Measurements from ENCODE around the gene LARP4. TPM values are rescaled to one million over a fixed set of nuclear protein-coding genes. Genes with fewer than 3 reads are reported as not detected.

LARP4 gene
- total RNA-seq, 2 donors from 2014 or later, result 21.5 to 24.4 TPM

GRCh38 chr12:50529345-50529744, 128.7 kb downstream of the LARP4 start:
- ATAC-seq (no peak), DNase-seq (no peak)
- Histone ChIP-seq H3K4me1 (peaks cover 64% of the 10 kb centered on the region), H3K27me3 (no peaks in the 10 kb centered on the region), H3K36me3 (replicated peaks in 1 of 2; ENCODE audit: insufficient read depth in 1 of 2, low read depth in 2 of 2) (no peaks in the 10 kb centered on the region), H3K9me3 (no peaks in the 10 kb centered on the region), H3K4me3 (no peak overlapping the region), H3K27ac (peak overlapping the region in 1 of 4 donors; percentile 23)
- whole genome bisulfite sequencing, 2 donors, result 89 to 90% methylated on average over 3 of the region's 3 CpGs
- no peak for TF ChIP-seq CTCF (IDR thresholded peaks at IDR 0.05)
- no peak for TF ChIP-seq POLR2A (IDR thresholded peaks at IDR 0.05)
- intact Hi-C loops (cut with DNase I), result no loop called here

Other genes with a start within 250 kb of the LARP4 start
- gene CERS5, start 233.5 kb upstream of the LARP4 start, total RNA-seq, result 10 to 100 TPM; 17.8 to 20.2 TPM
- 10 to 100 TPM; 48.8 to 53.4 TPM for gene LIMA1, start 117.4 kb upstream of the LARP4 start, total RNA-seq
- not detected for gene FAM186A, start 4.3 kb upstream of the LARP4 start, total RNA-seq
- 10 to 100 TPM; 15.8 to 28.7 TPM for gene DIP2B, start 104.1 kb downstream of the LARP4 start, total RNA-seq